ENCODE data around the gene PIK3R2.

- TF ChIP-seq, protein P1, sequence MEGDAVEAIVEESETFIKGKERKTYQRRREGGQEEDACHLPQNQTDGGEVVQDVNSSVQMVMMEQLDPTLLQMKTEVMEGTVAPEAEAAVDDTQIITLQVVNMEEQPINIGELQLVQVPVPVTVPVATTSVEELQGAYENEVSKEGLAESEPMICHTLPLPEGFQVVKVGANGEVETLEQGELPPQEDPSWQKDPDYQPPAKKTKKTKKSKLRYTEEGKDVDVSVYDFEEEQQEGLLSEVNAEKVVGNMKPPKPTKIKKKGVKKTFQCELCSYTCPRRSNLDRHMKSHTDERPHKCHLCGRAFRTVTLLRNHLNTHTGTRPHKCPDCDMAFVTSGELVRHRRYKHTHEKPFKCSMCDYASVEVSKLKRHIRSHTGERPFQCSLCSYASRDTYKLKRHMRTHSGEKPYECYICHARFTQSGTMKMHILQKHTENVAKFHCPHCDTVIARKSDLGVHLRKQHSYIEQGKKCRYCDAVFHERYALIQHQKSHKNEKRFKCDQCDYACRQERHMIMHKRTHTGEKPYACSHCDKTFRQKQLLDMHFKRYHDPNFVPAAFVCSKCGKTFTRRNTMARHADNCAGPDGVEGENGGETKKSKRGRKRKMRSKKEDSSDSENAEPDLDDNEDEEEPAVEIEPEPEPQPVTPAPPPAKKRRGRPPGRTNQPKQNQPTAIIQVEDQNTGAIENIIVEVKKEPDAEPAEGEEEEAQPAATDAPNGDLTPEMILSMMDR (IDR thresholded peaks at IDR 0.05; ENCODE audit: low read length) = no peak; the same call in none of the 2 replicates
- TF ChIP-seq EZH2 (IDR thresholded peaks at IDR 0.05; ENCODE audit: borderline replicate concordance, low read length) = no peak
These were observed 8.1 kb downstream of the PIK3R2 start for GRCh38 chr19:18160971-18161635.

All from OCI-LY1 (cell line).